LNCaP clone FGC (cell line): ENCODE measurements around the gene CSNK1A1.
"Not testable (repeated sequence)": the region's sequence is repeated elsewhere in the genome, so short reads cannot be mapped to it uniquely, and the experiment has no call there.

Experiments
- DNase-seq: peaks from one replicate; pipeline ENCODE4 v3.0.0-alpha.2; 2011; ENCODE audit warnings: low read depth
- H3K4me3 ChIP-seq: 2 replicates; pipeline ENCODE4 v1.5.1; 2011; ENCODE audit warnings: mild to moderate bottlenecking, low read depth, low read length, control low read depth
- CTCF ChIP-seq: IDR thresholded peaks from 2 replicates; pipeline ENCODE4 v1.5.1; 2012; ENCODE audit warnings: mild to moderate bottlenecking; ENCODE audit not compliant: control insufficient read depth, insufficient read depth; ENCODE audit errors: extremely low read depth

CSNK1A1 gene

GRCh38 chr5:149452007-149452664, 99.1 kb downstream of the CSNK1A1 start:
- DNase-seq: no peak
- no peak overlapping the region for H3K4me3 ChIP-seq
- TF ChIP-seq CTCF: no peak

GRCh38 chr5:149450199-149450598, 101.0 kb downstream of the CSNK1A1 start:
- no peak overlapping the region for H3K4me3 ChIP-seq
- no peak for DNase-seq
- TF ChIP-seq CTCF: no peak

- peak; percentile 41 for TF ChIP-seq CTCF
- no peak for DNase-seq
- no peak overlapping the region for H3K4me3 ChIP-seq
Observed at GRCh38 chr5:149448831-149449714, 102.2 kb downstream of the CSNK1A1 start.

- H3K4me3 ChIP-seq: no peak overlapping the region
Observed at GRCh38 chr5:149448431-149448830, 102.8 kb downstream of the CSNK1A1 start.

GRCh38 chr5:149447373-149448367, 103.6 kb downstream of the CSNK1A1 start:
- DNase-seq: no peak
- TF ChIP-seq CTCF: no peak
- H3K4me3 ChIP-seq: no peak overlapping the region

More at GRCh38 chr5:149448431-149448830, 102.8 kb downstream of the CSNK1A1 start:
- TF ChIP-seq CTCF: no peak
- DNase-seq: no peak

- not testable (repeated sequence) for H3K4me3 ChIP-seq, DNase-seq
Observed at GRCh38 chr5:149446794-149447193, 104.4 kb downstream of the CSNK1A1 start.
